HG02973 (cell line): ENCODE data around the gene SIL1.

ENCODE experiments used
- ATAC-seq: cut with Tn5 transposase; IDR thresholded peaks from one replicate; pipeline ENCODE4 v1.9.1; 2021; ENCODE audit warnings: moderate library complexity; ENCODE audit not compliant: unreplicated experiment

Gene SIL1

GRCh38 chr5:138947780-138948179 lies 250.4 kb downstream of the SIL1 start:
- no peak for ATAC-seq

- no peak for ATAC-seq
Measured at GRCh38 chr5:138946831-138947560, 251.2 kb downstream of the SIL1 start.

- ATAC-seq = no peak
Measured at GRCh38 chr5:138946241-138946623, 251.9 kb downstream of the SIL1 start.

- ATAC-seq = no peak
Measured at GRCh38 chr5:138945421-138946240, 252.5 kb downstream of the SIL1 start.

- ATAC-seq = no peak
Measured at GRCh38 chr5:138944527-138945322, 253.4 kb downstream of the SIL1 start.

- ATAC-seq = no peak
Measured at GRCh38 chr5:138943599-138944173, 254.5 kb downstream of the SIL1 start.

- ATAC-seq = no peak
Measured at GRCh38 chr5:138942861-138943260, 255.3 kb downstream of the SIL1 start.

- no peak for ATAC-seq
Measured at GRCh38 chr5:138942066-138942465, 256.1 kb downstream of the SIL1 start.

- ATAC-seq = no peak
Measured at GRCh38 chr5:138938526-138938925, 259.6 kb downstream of the SIL1 start.

GRCh38 chr5:138937392-138938387 lies 260.5 kb downstream of the SIL1 start:
- ATAC-seq = no peak

GRCh38 chr5:138936968-138937345 lies 261.2 kb downstream of the SIL1 start:
- no peak for ATAC-seq

GRCh38 chr5:138936225-138936967 lies 261.8 kb downstream of the SIL1 start:
- no peak for ATAC-seq

GRCh38 chr5:138935466-138935865 lies 262.7 kb downstream of the SIL1 start:
- ATAC-seq = no peak

- ATAC-seq = no peak
Measured at GRCh38 chr5:138934971-138935370, 263.2 kb downstream of the SIL1 start.

GRCh38 chr5:138933522-138934290 lies 264.5 kb downstream of the SIL1 start:
- ATAC-seq = no peak

- ATAC-seq = no peak
Measured at GRCh38 chr5:138932171-138932810, 265.9 kb downstream of the SIL1 start.

GRCh38 chr5:138930371-138931097 lies 267.6 kb downstream of the SIL1 start:
- ATAC-seq = no peak
